ENCODE measurements around the gene PPM1J.
"Not testable (repeated sequence)": the region's sequence is repeated elsewhere in the genome, so short reads cannot be mapped to it uniquely, and the experiment has no call there.

- not testable (repeated sequence) for TF ChIP-seq CTCF, POLR2A (IDR thresholded peaks at IDR 0.05)
These were observed 13.3 kb upstream of the PPM1J start for GRCh38 chr1:112728306-112728971.

Data from lower leg skin (tissue), 3 donors.